SU-DHL-6 (cell line): ENCODE measurements around the gene FAM107B.

Source experiments
- H2AFZ ChIP-seq: fragments of 200-600 bp; sonication (generic); 2 replicates; pipeline ENCODE4 v1.6.1; 2014; ENCODE audit warnings: low read depth, mild to moderate bottlenecking, moderate library complexity, mixed read lengths, antibody characterized with exemption, low read length; ENCODE audit not compliant: severe bottlenecking
- H3F3A ChIP-seq: fragments of 200-600 bp; shearing (Covaris generic); 2 replicates; pipeline ENCODE4 v1.6.0; 2016; ENCODE audit warnings: antibody characterized with exemption, mild to moderate bottlenecking; ENCODE audit not compliant: insufficient read depth
- H3K27ac ChIP-seq: fragments of 200-600 bp; sonication (generic); 2 replicates; pipeline ENCODE4 v1.5.1; 2016; ENCODE audit warnings: low read depth, mild to moderate bottlenecking, low read length, moderate library complexity, mixed read lengths
- H3K27me3 ChIP-seq: fragments of 200-600 bp; sonication (generic), shearing (Covaris generic); 2 replicates; pipeline ENCODE4 v1.6.0; 2014; ENCODE audit warnings: mild to moderate bottlenecking, low read length
- H3K36me3 ChIP-seq: fragments of 200-600 bp; sonication (generic); 2 replicates; pipeline ENCODE4 v1.6.1; 2014; ENCODE audit warnings: mild to moderate bottlenecking, low read length, mixed read lengths
- H3K4me2 ChIP-seq: fragments of 300-600, 200-600 bp; shearing (Covaris generic), sonication (generic); 2 replicates; pipeline ENCODE4 v1.6.0; 2014; ENCODE audit warnings: low read length, low read depth, mild to moderate bottlenecking; ENCODE audit not compliant: poor library complexity, severe bottlenecking
- H3K4me3 ChIP-seq: fragments of 200-600 bp; sonication (generic); 2 replicates; pipeline ENCODE4 v1.5.1; 2014; ENCODE audit warnings: antibody characterized with exemption, low read length, mild to moderate bottlenecking, mixed read lengths; ENCODE audit not compliant: insufficient read depth, poor library complexity, severe bottlenecking
- H3K79me2 ChIP-seq: fragments of 200-600 bp; sonication (generic); 2 replicates; pipeline ENCODE4 v1.6.1; 2014; ENCODE audit warnings: mild to moderate bottlenecking, low read length, moderate library complexity; ENCODE audit not compliant: insufficient read depth
- H3K9ac ChIP-seq: fragments of 200-600 bp; sonication (generic); 2 replicates; pipeline ENCODE4 v1.7.0; 2014; ENCODE audit warnings: mild to moderate bottlenecking, low read length
- H3K9me2 ChIP-seq: fragments of 200-600 bp; sonication (generic); replicated peaks from 2 replicates; pipeline ENCODE4 v1.6.1; 2014; ENCODE audit warnings: low read length; ENCODE audit not compliant: insufficient read depth
- H3K9me3 ChIP-seq: fragments of 200-600 bp; sonication (generic); 2 replicates; pipeline ENCODE4 v1.6.1; 2014; ENCODE audit warnings: low read length, mixed read lengths; ENCODE audit not compliant: insufficient read depth
- H4K20me1 ChIP-seq: fragments of 200-600 bp; sonication (generic); 2 replicates; pipeline ENCODE4 v1.6.1; 2014; ENCODE audit warnings: low read depth, mild to moderate bottlenecking, antibody characterized with exemption, low read length, moderate library complexity, mixed read lengths
- CTCF ChIP-seq: fragments of 200-600 bp; sonication (generic); IDR thresholded peaks from one replicate; pipeline ENCODE4 v1.5.1; 2017; ENCODE audit warnings: antibody characterized with exemption, mild to moderate bottlenecking, low read length, moderate library complexity; ENCODE audit not compliant: insufficient read depth, poor library complexity, severe bottlenecking
- EZH2phosphoT487 ChIP-seq: fragments of 200-600 bp; sonication (generic), shearing (Covaris generic); conservative IDR thresholded peaks from 2 replicates; pipeline ENCODE4 v1.6.1; 2018; ENCODE audit warnings: mild to moderate bottlenecking, antibody characterized with exemption, low read length, moderate library complexity, mixed read lengths

The FAM107B gene

DNA sequence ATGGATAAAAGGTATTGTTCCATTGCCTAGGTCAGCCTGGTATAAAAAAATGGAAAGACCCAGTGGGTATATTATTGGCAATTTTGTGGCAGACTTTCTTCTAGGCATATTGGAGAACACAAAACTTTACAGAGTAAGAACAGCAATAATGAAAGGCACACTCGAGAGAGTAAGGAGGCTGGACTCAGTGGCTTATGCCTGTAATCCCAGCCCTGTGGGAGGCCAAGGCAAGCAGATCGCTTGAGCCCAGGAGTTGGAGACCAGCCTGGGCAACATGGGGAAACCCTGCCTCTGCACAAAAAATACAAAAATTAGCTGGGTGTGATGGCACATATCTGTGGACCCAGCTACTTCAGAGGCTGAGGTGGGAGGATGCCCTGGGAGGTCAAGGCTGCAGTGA lies 158.2 kb downstream of the FAM107B start:
- no peak overlapping the region for H3K4me3 ChIP-seq
- H3K27me3 ChIP-seq: no peaks in the 10 kb centered on the region
- H4K20me1 ChIP-seq: no peaks in the 10 kb centered on the region
- H3K9ac ChIP-seq: no peak overlapping the region
- H3K9me3 ChIP-seq: no peaks in the 10 kb centered on the region
- no peaks in the 10 kb centered on the region for H3K36me3 ChIP-seq
- no peaks in the 10 kb centered on the region for H3K79me2 ChIP-seq
- no peak overlapping the region for H3K27ac ChIP-seq
- no peak for TF ChIP-seq CTCF
- TF ChIP-seq EZH2phosphoT487: no peak
- H2AFZ ChIP-seq: no peak overlapping the region
- H3F3A ChIP-seq: no peaks in the 10 kb centered on the region; the same call in 1 of the 2 replicates
- no peaks in the 10 kb centered on the region for H3K9me2 ChIP-seq
- H3K4me2 ChIP-seq: no peak overlapping the region

DNA sequence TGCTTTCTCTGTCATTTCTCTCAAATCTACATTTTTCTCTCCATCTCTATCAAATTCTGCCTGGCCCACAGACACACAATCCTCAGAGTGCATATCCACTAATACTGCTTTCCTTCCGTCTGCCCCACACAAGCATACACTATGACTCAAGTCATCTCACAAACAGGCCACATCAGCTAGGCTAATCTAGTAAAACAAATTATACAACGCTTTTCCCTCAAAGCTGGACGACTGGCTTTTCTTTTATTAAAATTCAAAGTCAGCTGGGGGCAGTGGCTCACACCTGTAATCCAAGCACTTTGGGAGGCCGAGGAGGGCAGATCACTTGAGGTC lies 161.1 kb downstream of the FAM107B start:
- no peaks in the 10 kb centered on the region for H3K36me3 ChIP-seq
- no peaks in the 10 kb centered on the region for H4K20me1 ChIP-seq
- H3K27ac ChIP-seq: no peak overlapping the region
- H3K4me3 ChIP-seq: no peak overlapping the region
- H2AFZ ChIP-seq: no peak overlapping the region
- no peaks in the 10 kb centered on the region for H3K9me2 ChIP-seq
- H3K9ac ChIP-seq: no peak overlapping the region
- no peaks in the 10 kb centered on the region for H3K27me3 ChIP-seq
- TF ChIP-seq EZH2phosphoT487: no peak
- H3F3A ChIP-seq: peaks cover 6% of the 10 kb centered on the region
- no peaks in the 10 kb centered on the region for H3K79me2 ChIP-seq
- no peak overlapping the region for H3K4me2 ChIP-seq
- H3K9me3 ChIP-seq: no peaks in the 10 kb centered on the region

DNA sequence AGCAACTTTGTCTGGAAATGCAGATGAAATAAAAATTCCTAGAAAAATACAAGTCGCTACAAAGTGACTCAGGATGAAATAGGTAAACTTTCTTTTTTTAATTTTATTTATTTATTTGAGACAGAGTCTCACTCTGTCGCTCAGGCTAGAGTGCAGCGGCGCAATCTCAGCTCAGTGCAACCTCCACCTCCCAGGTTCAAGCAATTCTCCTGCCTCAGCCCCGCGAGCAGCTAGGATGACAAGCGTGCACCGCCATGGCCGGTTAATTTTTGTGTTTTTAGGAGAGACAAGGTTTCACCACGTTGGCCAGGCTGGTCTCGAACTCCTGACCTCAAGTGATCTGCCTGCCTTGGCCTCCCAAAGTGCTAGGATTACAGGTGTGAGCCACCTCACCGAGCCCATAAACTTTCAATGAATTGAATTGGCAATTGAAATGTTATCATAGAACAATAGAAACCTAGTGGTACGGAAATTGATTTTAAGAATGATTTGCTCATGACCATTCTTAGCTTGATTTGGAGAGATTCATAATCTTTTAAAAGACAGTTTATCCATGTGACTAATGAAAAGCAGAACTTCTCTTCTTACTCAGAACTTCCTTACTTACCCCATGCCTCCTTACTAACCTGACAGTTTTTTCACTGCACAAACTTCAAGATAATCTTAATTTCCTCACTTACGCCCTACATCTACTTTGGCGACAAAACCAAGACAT lies 161.7 kb downstream of the FAM107B start:
- TF ChIP-seq CTCF (no peak), EZH2phosphoT487 (no peak)
- H3K9me2 ChIP-seq: no peaks in the 10 kb centered on the region
- no peak overlapping the region for H3K9ac ChIP-seq
- H3K36me3 ChIP-seq: no peaks in the 10 kb centered on the region
- H3K4me2 ChIP-seq: no peak overlapping the region
- no peak overlapping the region for H2AFZ ChIP-seq
- no peak overlapping the region for H3K4me3 ChIP-seq
- H4K20me1 ChIP-seq: no peaks in the 10 kb centered on the region
- no peaks in the 10 kb centered on the region for H3K27me3 ChIP-seq
- H3K9me3 ChIP-seq: no peaks in the 10 kb centered on the region
- H3K27ac ChIP-seq: no peak overlapping the region
- no peaks in the 10 kb centered on the region for H3K79me2 ChIP-seq
- H3F3A ChIP-seq: peaks cover 6% of the 10 kb centered on the region

- Histone ChIP-seq H3K27me3 (no peaks in the 10 kb centered on the region), H3K27ac (no peak overlapping the region), H3K36me3 (no peaks in the 10 kb centered on the region), H3K4me2 (no peak overlapping the region), H3K9me3 (no peaks in the 10 kb centered on the region), H3K79me2 (no peaks in the 10 kb centered on the region), H4K20me1 (no peaks in the 10 kb centered on the region), H2AFZ (no peak overlapping the region), H3K4me3 (no peak overlapping the region), H3K9me2 (no peaks in the 10 kb centered on the region), H3F3A (peaks cover 6% of the 10 kb centered on the region), H3K9ac (no peak overlapping the region)
- TF ChIP-seq CTCF: no peak
- no peak for TF ChIP-seq EZH2phosphoT487
Measured at GRCh38 chr10:14611968-14612693, 162.6 kb downstream of the FAM107B start.
